Retinal pigment epithelial cell (primary cell): ENCODE data around the gene NKX1-1.

Experiments used
- DNase-seq: peaks from one replicate; pipeline ENCODE4 v3.0.0-alpha.2; 2010; ENCODE audit warnings: low read depth
- H3K4me3 ChIP-seq: 2 replicates; pipeline ENCODE4 v1.5.1; 2011; ENCODE audit warnings: mild to moderate bottlenecking, low read length, control low read depth, moderate library complexity
- CTCF ChIP-seq: conservative IDR thresholded peaks from 2 replicates; pipeline ENCODE4 v1.5.1; 2011; ENCODE audit warnings: low read depth, low read length, control low read depth, inconsistent platforms

The NKX1-1 gene

GRCh38 chr4:1406394-1406980 lies at the start of gene NKX1-1:
Gene NKX1-1 (minus strand): TSS chr4:1406442. CDS start chr4:1406442, 0 bp downstream.
- no peak for TF ChIP-seq CTCF
- no peak within 1 kb of the TSS for H3K4me3 ChIP-seq
- no peak for DNase-seq

DNA sequence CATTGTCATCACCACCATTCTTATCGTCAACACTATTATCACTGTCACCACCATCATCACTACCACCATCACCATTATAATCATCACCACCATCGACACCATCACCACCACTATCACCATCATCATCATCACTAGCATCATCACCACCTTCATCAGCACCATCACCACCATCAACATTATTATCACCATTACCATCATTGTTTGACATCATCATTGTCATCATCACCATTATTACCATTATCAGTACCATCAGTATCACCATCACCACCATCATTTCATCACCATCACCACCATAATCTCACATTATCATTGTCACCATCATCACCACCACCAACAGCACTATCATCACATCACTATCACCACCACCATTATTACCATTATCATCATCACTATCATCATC lies 47.5 kb upstream of the NKX1-1 start:
- TF ChIP-seq CTCF, result no peak
- H3K4me3 ChIP-seq, result no peak overlapping the region
- no peak for DNase-seq

- TF ChIP-seq CTCF, result no peak
- DNase-seq, result no peak
- H3K4me3 ChIP-seq, result no peak overlapping the region
These were observed 46.3 kb upstream of the NKX1-1 start for GRCh38 chr4:1452431-1453051.

GRCh38 chr4:1451752-1452122 lies 45.5 kb upstream of the NKX1-1 start:
- no peak overlapping the region for H3K4me3 ChIP-seq
- DNase-seq, result no peak
- TF ChIP-seq CTCF, result no peak

DNA sequence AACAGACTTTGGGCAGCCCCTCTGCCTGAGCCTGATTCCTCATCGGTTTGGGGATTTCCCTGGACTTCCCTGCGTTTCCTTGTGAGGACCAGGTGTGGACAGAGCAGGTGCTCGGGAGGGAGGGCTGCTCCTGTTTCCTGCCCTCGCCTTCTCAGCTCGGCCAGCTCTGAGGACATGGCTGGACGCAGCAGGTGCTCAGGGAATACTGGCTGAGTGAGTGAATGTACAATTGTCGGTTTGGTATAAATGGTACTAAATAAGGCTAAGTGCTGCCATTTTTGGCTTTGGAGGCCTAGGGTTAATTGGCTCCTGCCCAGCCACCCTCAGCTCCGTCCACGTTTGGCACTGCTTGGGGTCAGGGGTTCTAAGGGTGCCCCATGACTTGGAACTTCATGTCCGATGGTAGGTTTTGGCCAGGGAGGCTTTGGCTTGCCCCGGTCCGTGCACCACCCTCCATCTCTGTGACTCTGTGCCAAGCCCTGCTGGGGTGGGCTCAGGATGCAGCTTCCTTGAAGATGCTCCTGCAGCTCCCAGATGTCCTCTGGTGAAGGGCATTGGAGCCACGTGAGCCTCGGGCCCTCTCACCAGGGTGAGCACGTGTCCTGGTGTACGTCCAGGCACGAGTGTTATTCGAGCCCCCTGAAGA lies 45.0 kb upstream of the NKX1-1 start:
- DNase-seq, result no peak
- TF ChIP-seq CTCF, result no peak
- H3K4me3 ChIP-seq, result no peak overlapping the region

GRCh38 chr4:1449833-1450741 lies 43.8 kb upstream of the NKX1-1 start:
- no peak overlapping the region for H3K4me3 ChIP-seq
- no peak for TF ChIP-seq CTCF
- DNase-seq, result no peak
